D721Med (cell line): ENCODE measurements around the gene OR51M1.

Experiments
- DNase-seq: peaks from one replicate; pipeline ENCODE4 v3.0.0; 2011; ENCODE audit warnings: low spot score; ENCODE audit not compliant: insufficient read length
- FAIRE-seq: peaks from 2 replicates; lab custom pipeline; 2011; peaks lifted over from hg19 to GRCh38; lab: Jason Lieb, UNC
- CTCF ChIP-seq: IDR thresholded peaks from 2 replicates; pipeline ENCODE4 v1.5.1; 2012; ENCODE audit warnings: mild to moderate bottlenecking, control low read depth; ENCODE audit not compliant: insufficient read depth; ENCODE audit errors: missing control alignments

Gene OR51M1

GRCh38 chr11:5394091-5394490 lies 10.5 kb downstream of the OR51M1 start:
- TF ChIP-seq CTCF = no peak
- no peak for DNase-seq
- FAIRE-seq = no peak

GRCh38 chr11:5398936-5399335 lies 15.3 kb downstream of the OR51M1 start:
- FAIRE-seq = no peak
- TF ChIP-seq CTCF = no peak
- no peak for DNase-seq

GRCh38 chr11:5405173-5405572 lies 21.6 kb downstream of the OR51M1 start:
- no peak for FAIRE-seq
- no peak for TF ChIP-seq CTCF
- no peak for DNase-seq

- TF ChIP-seq CTCF = no peak
- no peak for DNase-seq
- FAIRE-seq = no peak
Measured at GRCh38 chr11:5420993-5421392, 37.4 kb downstream of the OR51M1 start.

GRCh38 chr11:5421811-5422210 lies 38.2 kb downstream of the OR51M1 start, which contains the start of gene OR51Q1:
TSS of gene OR51Q1 (plus strand) at chr11:5422111. CDS start at chr11:5422201, 90 bp downstream.
- TF ChIP-seq CTCF = no peak
- FAIRE-seq (no peak), DNase-seq (no peak)

- no peak for FAIRE-seq
- no peak for DNase-seq
- TF ChIP-seq CTCF = no peak
Measured at GRCh38 chr11:5423131-5423530, 39.5 kb downstream of the OR51M1 start.

- no peak for FAIRE-seq
- no peak for TF ChIP-seq CTCF
- DNase-seq = no peak
Measured at GRCh38 chr11:5441414-5441813, 57.8 kb downstream of the OR51M1 start, which contains the start of gene OR51I1. TSS of gene OR51I1 (minus strand) at chr11:5441514. CDS start at chr11:5441514, 0 bp downstream.
